HG03045 (cell line): ENCODE data around the gene ROR2.

Experiments used
- ATAC-seq: cut with Tn5 transposase; IDR thresholded peaks from one replicate; pipeline ENCODE4 v1.9.1; 2021; ENCODE audit warnings: mild to moderate bottlenecking, moderate library complexity; ENCODE audit not compliant: unreplicated experiment

Gene ROR2

DNA sequence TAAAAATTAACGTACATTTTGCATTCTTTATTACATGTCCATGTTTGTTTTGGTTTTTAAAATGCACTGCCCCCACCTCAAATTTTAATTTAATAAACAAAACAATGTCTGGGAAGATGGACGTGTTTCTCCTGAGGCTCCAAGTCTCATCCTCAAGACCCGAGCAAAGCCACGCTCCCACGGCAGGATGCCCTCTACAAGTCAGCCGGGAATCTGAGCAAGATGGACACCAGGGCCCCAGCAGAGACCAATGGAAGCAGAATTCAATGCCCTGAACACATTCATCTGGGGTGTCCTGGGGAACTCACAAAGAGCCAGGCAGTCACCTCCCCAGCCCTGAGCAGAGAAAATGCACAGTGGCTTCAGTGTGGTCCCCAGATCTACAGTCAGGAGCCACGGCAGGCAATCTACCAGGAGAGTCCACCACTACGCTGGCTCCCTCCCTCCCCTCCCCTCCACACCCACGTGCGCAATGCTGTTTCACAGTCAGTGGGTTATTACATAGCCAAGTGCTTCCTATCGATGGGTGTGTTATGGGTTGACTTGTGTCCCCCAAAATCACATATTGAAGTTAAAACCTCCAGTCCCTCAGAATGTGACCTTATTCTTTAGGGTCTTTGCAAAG lies 129.8 kb downstream of the ROR2 start:
- no peak for ATAC-seq

DNA sequence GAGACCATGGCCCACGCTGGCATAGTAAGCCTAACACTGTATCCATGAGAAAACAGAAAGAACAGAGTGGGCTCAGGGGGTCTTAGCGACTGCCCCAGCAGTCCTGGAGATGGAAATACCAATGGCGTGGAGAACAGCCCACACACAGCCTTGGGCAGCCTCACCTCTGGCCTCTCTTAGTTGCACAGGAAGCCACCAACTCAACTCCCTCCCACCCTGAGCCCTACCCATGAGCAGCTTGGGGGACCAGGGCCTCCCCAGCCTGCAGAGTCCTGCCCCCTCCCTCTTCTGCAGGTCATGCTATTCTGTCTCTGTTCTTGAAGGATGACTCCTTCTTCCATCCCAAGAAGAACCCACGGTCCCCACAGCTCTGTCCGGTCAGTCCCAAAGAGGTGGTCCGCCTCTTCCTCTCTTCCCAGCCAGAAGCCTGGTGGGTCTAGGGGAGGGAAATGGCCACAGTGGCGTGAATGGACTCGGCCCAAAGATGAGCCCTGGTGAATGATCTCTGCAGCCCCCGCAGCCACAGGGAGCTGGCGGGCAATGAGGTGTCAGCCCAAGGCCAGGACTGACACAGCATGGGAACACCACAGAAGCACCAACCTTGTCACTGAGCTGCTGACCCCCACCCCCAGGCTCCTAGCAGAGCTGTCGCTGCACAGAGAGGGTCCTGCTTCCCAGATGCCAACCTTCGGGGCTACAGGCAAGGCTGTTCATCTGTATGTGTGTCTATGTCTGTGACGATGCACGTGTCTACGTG lies 131.2 kb downstream of the ROR2 start:
- ATAC-seq: no peak

DNA sequence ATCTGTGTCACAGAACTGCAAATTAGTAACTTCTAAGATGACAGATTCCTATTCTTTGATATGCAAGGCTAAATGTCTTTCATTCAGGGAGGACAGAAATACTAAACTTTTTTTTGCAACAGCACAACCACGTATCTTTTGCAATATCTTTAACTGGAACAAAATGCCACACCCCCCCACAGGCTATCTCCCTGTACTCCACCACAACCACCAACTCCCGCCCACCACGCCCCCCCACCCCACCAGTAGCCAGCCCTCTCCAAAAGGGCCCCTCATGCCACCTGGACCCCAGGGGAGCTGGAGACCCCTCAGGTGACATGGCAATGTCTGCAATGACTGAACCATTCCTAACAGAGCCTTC lies 131.8 kb downstream of the ROR2 start:
- ATAC-seq: no peak

DNA sequence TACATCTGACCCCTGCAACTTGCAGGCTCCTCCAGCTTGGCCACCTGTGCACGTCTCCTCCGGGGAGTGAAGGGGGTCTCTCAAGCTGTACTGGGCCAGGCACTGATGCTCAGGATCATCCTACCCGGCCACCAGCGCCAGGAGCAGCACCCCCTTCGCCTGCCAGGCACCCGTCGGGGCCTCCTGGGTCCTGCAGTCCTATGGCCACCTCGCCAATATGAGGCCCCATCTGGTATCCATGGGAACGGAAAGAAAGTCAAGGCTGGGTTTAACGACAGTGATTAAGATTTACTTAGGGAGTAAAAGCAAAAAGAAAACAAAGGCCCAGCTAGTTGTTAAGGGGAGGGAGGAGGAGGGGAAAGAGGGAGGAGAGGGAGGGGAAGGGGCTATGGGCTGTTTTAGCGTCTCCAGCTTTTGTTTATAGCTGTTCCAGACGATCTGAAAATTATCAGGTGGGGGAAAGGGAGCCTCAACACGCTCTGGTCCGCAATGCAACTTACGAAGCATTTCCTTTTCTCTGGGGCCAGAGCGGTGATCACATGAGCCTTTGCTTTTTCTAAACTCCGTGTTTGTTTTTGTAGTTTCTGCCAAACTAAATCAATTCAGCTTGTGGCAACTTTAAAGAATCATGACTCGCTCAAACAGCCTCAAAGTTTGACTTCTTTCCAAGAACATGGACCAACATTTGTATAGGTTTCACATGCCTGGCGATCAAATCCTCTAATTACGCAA lies 132.4 kb downstream of the ROR2 start:
- no peak for ATAC-seq

DNA sequence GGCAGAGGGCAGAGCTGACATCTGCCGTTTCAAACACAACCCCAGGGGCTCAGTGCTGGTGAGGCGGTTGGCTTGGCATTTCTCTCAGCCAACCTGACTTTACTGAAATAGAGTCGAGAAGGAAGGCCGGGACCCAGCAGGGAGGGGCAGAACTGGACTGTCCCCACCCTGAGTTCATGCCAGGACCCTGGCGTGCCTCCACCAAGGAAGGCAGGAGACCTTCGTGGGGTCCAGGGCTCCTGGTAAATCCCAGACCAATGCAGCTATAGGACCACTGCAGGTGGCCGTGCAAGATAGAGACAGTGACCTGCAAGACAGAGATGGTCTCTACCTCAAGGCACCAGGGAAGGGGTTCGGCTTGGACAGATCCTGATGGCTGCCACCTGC lies 132.9 kb downstream of the ROR2 start:
- ATAC-seq: no peak

DNA sequence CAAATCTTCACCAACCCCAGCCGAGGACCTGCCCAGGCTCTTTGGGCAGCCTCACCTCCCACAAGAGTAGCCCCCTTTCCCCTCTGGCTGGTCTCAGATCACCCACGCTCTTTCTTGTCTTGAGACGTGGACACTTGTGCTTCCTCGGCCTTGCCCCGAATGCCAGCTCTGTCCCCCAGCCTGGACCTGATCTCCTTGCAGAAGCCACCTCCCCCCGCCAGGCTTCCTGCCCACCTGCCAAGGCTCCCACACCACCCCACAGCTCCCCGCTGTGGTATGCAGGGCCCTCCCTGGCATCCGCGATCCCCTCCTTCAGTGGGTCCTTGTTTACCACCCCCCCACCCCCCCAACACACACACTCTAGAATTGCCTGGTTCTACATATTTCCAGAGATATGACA lies 133.7 kb downstream of the ROR2 start:
- ATAC-seq: no peak

DNA sequence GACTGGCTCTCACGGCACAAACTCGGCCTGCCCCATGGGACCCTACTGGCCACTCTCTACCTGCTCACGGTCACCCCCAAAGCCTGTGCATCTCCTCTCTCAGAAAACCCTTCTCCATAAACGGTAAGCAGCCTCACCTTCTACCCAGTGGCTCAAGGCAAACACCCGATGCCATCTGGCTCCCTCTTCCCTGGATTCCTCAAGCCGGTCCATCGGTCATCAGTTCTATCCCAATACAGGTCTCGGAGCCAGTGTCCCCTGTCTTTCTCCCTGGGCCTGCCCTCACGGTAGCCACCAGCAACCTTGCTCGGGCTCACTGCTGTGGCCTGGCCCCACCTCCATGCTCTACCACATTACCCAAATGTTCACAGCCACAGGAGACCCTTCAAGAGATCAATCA lies 134.1 kb downstream of the ROR2 start:
- ATAC-seq: no peak

DNA sequence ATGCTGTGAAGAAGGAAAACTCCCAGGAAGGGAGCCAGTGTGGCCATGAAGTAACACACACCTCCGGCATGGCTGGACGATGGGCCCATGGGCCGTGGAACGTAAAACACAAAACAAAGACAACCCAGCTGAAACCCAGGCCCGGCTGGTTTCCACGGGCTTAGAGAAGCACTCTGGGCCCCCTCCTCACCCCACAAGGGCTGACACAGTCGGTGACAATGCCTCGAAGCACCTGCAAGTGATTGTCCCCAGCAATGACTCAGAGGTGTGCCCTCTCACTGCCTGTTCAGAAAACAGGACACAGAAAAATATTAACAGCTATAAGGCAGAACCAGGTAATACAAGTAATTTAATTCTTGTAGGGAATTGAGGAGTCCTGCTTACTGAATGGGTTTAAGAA lies 135.3 kb downstream of the ROR2 start:
- no peak for ATAC-seq

DNA sequence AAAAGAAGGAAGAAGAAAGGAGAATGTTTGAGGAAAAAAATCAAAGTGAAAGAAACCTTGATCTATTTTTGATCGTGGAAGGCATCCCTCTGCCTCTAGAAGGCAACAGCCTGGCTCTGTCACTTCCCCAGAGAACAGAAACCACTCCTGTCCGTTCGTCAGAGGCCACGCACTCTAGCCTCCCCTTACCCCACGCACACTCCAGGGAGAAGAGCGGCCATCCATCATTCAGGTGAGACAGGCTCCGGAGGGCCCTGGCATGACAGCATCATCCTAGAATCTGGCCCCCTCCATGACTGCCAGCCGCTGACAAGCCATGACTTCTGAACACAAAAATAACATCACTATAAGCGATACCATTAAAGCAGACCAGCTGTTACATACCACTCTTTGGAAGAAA lies 135.8 kb downstream of the ROR2 start:
- ATAC-seq: no peak

DNA sequence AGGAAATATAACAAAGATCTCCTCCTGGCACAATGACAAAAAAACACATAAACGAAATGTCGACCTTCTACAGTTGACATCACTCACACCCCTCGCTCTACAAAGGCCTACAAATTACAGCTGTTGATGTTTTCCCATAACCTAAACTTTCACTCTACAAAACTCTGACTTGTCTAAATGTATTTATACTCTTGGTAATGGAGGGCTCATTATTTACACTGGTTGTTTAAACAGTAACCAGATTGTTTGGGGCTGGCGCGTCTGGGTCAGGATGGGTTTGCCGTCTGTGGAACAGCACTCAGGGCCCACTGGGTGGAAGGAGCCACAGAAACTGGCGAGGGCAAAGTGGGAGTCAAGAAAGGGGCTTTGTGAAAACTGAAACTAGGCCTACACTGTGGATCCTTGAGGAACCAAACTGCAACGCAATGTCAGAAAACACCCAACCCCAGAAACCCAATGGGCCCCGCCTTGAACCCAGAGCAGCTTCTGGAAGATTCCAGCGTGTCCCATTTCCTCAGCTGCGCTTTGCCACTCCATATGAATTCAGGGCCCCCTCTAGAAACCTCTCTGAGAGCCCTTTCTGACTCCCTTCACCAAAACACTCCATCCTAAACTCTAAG lies 136.7 kb downstream of the ROR2 start:
- ATAC-seq: no peak

DNA sequence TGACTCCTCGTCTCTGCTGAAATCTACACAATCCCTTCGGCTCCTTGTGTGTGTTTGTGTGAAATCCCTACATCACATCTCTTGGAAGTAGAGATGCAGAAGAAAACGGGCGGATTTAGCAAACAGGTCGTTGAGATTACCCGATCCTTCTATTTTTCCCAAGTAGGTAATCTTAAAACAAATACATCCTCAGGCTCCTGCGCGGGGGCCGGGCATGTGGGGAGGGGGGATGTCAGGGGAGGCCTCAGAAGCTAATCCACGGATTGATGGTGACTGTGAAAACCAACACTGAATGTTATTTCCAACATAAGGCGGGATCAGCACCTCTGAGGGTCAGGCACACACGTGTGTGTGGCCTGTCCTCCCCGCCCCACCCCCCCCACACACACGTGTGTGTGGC lies 137.8 kb downstream of the ROR2 start:
- ATAC-seq: no peak

DNA sequence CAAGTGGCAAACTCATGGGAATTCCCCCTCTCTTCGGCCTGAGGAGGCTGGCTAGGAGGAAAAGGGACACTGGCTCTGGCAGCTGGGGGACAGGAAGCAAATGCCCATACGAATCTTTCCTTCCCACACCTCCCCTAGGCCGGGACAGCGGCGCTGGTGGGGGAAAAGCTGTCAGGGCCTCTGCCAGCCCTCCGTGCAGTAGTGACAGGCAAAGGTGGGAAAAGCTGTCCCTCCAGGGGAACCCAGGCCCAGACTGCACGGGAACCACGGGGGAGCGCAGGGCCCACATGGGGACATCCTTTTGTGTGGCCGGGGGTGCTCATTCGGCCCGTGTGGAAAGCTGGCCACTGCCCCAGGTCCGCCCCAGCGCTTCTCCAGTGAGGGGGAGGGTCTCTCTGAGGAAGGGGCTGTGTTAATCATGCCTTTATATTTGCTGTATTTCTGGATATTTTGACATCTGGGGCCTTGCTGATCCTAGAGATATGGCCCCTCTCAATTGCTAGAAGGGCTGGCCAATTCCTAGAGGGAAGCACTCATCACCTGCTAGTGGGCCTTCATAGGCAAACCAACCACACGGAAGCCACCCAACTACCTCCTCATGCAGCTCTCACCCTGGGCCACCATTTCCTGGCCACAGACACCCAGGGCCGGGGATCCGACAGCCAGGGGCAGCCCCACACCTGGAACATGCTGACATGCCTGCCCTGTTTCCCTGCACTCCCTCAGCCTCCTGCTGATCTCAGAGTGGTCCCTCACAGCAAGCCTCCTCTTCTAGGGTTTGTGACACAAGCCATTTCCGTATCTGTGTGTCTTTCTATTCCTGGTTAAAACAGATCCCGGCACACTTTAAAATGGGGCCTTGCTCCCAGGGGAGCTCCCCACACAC lies 138.8 kb downstream of the ROR2 start:
- ATAC-seq: no peak

DNA sequence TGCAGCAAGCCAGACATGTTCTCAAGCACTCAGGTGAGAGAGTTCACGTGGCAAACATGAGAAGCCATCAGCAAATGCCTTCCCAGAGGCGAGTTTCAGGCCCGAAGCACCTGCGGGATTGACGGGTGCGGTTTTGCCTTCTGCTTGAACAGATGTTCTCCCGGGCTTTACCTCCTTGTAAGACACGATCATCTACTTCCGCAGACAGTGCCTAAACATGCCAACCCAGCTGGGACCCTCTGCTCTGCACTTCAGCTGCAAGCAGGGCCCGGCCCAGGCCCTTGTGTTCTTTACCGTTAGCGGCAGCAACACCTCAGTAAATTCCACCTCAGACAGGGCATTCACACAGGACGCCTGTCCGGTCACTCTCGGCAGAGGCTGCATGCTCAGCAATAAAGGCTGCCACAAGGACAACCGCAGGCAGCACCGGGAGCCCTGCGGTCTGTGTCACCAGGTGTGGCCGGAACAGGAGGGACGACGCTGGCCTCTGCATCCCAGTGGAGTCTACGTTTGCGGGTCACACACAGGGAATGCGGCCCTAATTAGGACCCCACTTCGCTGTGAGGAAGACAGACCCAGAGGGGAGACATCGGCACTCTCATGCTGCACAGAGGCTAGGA lies 139.6 kb downstream of the ROR2 start:
- ATAC-seq: no peak

DNA sequence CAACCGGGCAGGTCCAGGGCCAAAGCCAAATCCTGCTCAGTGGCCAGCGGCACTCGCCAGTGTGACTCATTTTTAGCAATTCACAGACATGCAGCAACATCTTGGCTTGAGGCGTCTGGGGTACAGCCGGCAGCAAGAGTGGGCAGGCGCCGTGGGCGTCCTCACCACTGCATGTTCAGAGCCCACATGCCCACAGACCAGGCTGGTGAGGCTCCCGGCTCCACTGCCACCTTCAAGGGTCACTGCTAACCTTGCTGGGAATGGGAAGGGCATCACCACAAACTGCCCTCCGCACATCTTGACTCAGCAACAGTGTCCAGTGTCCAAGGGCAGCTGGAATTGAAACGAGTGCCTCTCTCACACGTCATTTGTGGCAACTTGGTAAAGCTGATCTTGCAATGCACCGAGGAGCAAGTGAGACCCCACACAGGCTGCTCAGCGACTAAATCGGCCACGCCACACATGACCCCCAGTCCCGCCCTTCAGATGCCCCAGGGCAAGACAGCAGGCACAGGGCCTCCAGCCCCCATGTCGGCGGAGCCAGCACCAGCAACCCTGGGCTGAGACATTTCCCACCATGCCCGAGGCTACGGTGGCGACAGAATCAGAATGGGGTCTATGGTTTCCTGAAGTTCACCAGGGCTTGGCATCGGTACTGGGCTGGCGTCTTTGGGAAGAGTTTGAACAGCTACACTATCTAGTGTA lies 140.3 kb downstream of the ROR2 start:
- ATAC-seq: no peak

DNA sequence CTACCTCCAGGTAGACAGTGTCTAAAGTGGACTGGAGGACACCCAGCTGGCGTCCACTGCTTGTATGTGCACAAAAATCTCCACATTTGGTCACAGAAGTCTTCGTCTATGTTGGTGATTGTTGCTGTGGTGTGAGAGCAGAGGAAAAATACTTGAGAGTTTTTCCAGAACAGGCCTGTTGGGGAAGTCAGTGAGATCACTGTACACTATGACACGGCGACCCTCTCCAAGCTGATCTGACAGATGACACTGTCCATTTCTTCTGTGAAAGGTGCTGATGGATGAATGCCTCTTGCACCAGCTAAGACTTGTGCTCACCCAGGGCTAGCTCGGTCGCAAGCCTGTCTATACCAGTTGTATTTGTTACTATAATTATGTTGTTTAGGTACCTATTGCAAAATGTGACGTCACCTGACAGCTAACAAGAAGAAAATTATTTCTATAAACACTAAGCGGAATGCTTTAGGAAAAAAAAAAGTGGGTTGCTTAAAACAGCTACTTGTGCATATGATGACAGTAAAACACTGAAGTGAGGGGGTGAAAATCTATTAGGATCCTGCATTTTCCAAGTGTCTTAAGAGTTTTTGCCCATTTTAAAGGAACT lies 142.3 kb downstream of the ROR2 start:
- no peak for ATAC-seq

DNA sequence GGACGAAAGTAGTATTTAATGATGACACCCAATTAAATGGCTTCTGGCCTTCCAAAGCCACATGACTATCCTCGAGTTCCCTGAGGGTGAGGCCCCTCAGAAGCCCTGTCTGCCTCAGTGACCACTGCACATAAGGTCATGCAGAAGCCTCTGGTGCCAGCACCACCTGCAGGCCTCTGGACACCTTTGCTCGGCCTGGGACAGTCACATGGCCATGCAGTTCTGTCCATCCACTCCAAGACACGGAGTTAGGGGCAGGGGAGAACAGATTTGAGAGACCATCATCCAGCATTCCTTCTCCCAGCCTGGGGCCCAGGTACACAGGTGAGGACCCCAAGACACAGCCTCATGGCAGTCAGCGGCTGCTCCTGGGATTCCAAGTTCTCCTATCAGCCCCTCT lies 145.0 kb downstream of the ROR2 start:
- ATAC-seq: no peak

DNA sequence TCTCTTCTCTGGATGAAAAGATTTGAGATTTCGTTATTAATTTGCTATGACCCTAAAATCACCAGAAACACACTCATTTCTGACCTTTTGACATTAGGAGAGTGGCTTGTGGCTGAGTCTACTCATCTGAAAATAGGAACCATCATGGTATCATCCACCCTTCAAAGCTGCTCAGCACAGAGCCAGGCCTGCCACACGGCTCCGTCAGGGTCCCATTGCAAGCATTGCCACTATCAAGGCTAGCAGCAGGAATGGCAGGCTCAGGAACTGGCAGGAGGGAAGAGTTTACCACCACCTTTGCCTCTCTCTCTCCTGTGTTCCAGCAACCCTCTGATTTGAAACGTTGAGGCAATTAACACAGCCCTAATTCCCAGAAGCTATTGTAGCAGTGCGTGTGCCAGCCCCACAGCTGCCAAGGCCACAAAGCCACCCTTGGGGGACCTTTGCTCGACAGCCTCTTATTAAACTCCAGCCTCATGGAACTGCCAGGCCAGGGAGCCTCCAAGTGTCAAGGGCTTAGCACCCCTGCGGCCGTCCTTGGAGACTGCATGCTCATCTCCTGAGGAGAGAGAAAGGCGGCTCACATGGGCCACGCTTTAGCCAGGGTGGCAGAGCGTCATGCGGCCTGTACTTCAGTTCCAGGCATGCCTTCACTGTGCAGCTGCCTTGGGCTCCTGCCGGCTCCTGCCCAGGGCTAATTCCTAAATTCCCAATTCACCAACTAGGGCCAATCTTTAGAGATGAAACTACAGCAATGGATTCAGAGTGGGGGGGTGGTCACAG lies 145.9 kb downstream of the ROR2 start:
- ATAC-seq: no peak

DNA sequence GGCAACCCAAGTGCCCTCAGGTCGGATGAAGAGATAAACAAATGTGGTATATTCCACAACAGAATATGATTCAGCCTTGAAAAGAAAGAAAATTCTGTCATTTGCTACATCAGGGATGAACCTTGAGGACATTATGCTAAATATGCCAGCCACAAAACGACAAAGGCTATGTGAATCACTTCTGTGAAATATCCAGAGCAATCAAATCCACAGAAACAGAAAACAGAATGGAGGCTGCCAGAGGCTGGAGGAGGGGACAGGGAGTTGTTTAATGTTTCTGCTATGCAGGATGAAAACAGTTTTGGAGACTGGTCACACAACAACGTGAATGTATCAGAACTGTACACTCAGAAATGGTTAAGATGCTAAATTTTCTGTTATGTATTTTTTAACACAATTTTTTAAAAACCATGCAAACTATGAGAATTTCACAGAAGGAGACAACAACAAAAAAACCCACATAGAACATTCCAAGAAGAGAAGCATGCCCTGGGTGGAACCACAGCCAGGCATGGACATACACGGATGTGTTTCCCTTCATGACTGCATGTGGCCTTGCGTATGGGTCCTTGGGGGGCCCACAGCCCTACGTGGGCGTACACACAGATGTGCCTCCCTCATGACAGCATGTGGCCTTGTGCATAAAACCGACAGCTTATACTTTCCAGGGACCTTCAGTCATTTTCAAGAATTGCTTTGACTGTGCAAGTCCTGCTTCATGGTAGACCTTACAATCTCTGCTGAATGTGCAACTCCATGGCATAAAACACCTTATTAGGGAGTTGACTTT lies 146.7 kb downstream of the ROR2 start:
- ATAC-seq: no peak
